HG03196 (cell line): Measurements from ENCODE around the gene HERPUD2.
"Not testable (repeated sequence)": the region's sequence is repeated elsewhere in the genome, so short reads cannot be mapped to it uniquely, and the experiment has no call there.

Experiments used
- ATAC-seq: cut with Tn5 transposase; IDR thresholded peaks from one replicate; pipeline ENCODE4 v1.9.1; 2021; ENCODE audit not compliant: unreplicated experiment

HERPUD2 gene

DNA sequence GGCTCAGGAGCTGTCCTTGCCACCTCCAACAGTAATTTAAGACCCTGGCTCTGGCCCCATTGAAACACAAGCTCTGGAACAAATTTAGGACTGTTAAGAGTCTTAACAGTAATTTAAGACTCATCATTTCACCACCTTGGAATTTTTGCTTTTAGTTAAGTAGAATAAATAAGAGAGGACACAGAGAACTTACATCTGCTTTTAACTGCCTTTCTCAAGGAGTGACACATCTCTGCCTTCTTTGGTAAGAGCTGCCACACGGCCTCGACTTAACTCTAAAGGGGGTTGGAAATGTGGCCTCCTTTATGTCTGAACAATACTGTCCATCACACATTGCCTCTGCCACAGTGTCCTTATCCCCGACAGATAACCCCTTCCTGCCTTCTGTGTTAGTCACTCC lies 77.9 kb downstream of the HERPUD2 start:
- no peak for ATAC-seq

GRCh38 chr7:35613150-35613549 lies 81.8 kb downstream of the HERPUD2 start:
- no peak for ATAC-seq

DNA sequence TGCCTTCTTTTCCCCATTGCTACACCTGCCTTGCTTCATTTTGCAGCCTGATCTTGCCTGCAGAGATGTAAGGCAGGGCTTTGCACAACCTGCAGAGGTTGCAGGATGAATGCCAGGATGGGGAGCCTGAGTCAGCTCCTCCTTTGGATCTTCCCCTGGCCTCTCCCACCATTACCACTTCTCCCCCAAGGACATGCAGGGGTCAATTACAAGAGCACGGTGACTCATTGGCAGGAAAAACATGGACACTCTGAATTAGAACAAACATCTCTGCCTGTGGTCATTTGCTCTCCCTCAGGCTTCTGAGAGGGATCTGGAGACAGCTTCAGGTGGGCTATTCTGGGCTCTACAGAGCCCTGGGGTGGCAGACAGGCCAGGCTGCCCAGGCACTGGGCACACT lies 89.2 kb downstream of the HERPUD2 start:
- ATAC-seq = no peak

DNA sequence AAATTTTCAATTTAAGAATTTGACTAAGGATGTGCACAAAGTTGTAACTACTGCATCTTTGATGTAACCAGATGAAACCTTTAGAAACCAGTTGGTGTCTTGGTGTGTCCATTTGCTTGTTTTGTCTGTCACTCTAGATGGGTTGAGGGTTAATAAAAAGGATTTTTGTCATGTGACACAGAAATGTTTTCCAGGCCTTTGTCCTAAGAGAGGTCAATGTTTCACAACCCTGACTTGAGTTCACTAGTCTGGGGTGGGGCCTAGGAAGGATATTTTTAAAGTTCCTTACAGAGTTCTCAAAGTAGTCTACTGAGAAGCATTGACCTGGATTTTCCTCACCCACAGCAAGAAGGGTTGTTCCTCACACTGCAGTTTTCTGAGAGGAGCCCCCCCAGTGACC lies 90.3 kb downstream of the HERPUD2 start:
- no peak for ATAC-seq

GRCh38 chr7:35599645-35600044 lies 95.3 kb downstream of the HERPUD2 start:
- no peak for ATAC-seq

DNA sequence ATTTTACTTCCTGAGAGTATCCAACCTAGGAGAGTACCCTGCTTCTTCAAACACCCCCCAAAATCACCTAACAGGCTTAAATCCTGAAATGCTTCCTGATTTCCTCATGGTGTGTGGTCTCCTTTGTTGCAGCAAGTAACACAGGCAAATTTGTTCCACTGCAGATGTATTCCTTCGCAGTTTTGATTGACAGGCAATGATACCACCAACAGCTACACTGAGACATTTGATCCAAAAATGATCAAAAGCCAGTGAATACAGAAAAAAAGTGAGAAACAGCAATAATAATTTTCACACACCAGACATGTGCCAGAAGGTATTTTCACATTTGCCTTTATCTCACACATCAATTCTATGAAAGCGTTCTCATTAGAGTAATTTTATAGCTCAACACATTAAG lies 95.9 kb downstream of the HERPUD2 start:
- no peak for ATAC-seq

DNA sequence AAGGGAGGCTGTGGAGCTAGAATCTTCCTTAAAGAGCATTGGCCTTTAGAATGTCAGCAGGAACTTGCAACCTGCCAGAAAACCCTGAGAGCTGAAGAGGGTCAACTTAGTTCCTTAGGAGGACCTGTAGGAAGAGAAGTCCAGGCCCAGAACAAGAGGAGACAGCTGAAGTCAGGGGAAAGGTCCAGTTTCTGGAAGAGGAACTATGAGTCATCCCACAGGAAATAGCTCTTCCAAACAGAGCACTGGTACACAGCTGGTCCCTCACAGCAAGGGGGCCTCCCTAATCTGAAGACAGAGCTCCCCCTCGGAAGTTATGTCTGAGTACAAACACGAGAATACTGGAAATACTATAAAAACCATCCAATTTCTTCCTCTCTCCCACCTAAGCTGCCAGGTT lies 98.9 kb downstream of the HERPUD2 start:
- ATAC-seq = no peak

DNA sequence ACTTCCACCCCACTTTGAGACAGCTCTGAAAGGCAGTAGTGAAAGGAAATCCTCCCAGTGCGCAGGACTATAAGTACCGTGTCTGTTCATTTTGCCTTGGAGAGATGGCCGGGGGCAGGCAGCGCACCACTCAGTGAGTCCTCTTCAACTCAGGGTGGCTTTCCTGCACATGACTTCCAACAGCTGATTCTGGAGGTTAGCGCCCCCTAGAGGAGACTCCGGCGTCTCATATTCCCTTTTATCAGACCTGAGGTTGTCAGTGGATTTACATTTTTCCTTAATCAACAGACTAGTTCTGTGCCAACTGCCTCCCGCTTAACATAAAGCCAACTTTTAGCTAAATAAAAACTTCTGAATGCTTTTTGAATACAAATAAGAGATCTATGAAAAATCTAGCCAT lies 101.0 kb downstream of the HERPUD2 start:
- ATAC-seq = no peak

DNA sequence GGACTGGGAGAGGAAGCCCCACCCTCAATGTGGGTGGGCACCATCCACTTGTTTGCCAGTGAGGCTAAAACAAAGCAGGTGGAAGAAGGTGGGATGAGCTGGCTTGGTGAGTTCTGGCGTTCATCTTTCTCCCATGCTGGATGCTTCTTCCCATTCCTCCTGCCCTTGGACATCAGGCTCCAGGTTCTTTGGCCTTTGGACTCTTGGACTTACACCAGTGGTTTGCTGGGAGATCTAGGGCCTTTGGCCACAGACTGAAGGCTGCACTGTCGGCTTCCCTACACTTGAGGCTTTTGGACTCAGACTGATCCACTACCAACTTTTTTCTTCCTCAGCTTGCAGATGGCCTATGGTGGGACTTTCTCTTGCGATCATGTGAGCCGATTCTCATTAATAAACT lies 106.3 kb downstream of the HERPUD2 start:
- no peak for ATAC-seq

DNA sequence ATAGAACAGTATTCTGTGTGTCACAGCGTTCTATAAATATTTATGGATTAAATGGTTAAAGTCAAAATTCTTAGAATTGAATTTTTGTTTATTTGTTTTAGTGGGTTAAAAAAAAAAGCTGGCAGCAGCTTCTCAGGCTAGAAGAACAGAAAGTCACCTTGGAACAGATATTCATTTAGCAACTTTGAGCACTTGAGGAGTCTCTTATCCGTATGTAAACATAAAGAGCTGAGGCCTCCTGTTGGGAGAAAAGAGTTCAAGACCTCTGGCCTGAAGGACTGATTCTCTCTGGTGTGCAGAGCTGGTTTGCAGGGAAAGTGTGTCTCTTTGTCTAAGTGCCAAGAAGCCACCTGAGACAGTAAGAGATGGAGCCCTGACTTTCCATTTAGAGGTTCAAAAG lies 109.9 kb downstream of the HERPUD2 start:
- no peak for ATAC-seq

DNA sequence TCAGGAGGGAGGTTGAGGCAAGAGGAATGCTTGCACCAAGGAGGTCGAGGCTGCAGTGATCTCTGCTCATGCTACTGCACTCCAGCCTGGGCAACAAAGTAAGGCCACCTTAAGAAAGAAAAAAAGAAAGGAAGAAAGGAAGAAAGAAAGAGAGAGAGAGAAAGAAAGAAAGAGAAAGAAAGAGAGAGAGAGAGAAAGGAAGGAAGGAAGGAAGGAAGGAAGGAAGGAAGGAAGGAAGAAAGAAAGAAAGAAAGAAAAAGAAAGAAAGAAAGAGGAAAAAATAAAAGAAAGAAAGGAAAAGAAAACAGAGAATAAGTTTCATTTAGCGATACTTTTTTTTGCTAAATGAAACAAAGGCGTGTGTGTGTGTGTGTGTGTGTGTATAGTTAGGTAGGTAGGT lies 110.4 kb downstream of the HERPUD2 start:
- not testable (repeated sequence) for ATAC-seq
